Spleen (tissue), 7 donors: Measurements from ENCODE around the gene DES.

Source experiments
- POLR2A ChIP-seq, 3 donors: fragments of 450-650 bp; IDR thresholded peaks; one replicate each; pipeline ENCODE4 v1.5.1; 2017; ENCODE audit warnings: antibody characterized with exemption in 3 of 3, mild to moderate bottlenecking in 1 of 3
- TF ChIP-seq, protein P1 (sequence below), 11 experiments: fragments of 200-600 bp in 7 of 11; fragments of 450-650 bp in 4 of 11; sonication (generic) in 4 of 11; IDR thresholded peaks in 8 of 11; conservative IDR thresholded peaks in 3 of 11; 1 replicate in 7 of 11; 2 replicates in 4 of 11; pipeline versions ENCODE4 v1.4.0 to v1.8.0; 2016 to 2021; ENCODE audit warnings: antibody characterized with exemption in 11 of 11, inconsistent platforms in 4 of 11, mild to moderate bottlenecking in 1 of 11
- donor health status: DM: no; HTN: no; CAD: no; lungs with moderate emphysema.
- donor health status: DM: no; HTN: no; CAD: no.
- donor health status: DM: no; HTN: no; CAD: no.

DNA sequence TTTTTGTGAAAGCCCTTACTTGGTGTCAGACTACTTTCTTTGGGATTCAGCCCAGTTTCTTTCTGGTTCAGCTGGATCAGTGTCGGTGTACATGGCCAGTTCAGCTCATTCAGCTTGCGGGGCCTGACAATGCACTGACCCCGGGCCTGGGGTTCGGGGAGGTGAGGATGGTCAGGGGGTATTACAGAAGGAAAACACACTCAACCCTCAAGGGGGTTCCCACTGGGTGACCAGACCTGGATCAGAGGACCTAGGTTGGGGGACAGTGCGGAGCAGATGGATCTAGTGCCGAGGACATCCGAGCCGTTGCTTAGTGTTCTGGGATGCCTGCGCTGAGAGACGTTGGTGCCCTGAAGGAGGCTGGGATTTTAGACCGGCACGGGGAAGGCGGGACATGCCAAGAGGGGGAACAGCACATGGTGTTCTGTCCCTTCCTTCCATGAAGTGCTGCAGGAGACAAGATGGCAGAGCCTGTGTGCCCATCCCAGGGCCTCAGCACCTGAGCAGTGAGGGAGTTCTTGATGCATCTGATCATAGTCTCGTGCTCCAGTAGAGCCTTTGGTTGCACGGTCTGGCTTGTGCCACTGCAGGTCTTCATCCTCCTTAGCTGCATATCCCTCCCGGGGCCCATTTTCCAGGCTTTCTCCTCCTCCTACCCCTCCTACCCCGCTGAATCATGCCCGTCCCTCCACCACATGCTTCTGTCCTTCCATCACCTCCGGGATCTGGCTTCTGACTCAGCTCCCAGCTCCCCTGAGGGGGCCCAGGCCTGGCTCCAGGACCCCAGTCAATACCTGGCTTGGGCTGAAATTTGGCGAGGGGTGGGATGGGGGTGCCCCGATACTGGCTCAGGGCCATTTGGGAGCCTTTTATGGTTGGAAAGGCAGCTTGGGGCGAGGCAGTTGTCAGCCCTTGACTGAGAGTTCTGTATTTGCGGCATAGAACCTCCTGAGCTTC lies 34.5 kb downstream of the DES start:
- TF ChIP-seq, protein P1, sequence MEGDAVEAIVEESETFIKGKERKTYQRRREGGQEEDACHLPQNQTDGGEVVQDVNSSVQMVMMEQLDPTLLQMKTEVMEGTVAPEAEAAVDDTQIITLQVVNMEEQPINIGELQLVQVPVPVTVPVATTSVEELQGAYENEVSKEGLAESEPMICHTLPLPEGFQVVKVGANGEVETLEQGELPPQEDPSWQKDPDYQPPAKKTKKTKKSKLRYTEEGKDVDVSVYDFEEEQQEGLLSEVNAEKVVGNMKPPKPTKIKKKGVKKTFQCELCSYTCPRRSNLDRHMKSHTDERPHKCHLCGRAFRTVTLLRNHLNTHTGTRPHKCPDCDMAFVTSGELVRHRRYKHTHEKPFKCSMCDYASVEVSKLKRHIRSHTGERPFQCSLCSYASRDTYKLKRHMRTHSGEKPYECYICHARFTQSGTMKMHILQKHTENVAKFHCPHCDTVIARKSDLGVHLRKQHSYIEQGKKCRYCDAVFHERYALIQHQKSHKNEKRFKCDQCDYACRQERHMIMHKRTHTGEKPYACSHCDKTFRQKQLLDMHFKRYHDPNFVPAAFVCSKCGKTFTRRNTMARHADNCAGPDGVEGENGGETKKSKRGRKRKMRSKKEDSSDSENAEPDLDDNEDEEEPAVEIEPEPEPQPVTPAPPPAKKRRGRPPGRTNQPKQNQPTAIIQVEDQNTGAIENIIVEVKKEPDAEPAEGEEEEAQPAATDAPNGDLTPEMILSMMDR (IDR thresholded peaks at IDR 0.05 in 8 of 11, conservative IDR thresholded peaks at IDR 0.05 in 3 of 11): no peak
- TF ChIP-seq POLR2A (IDR thresholded peaks at IDR 0.05): no peak
